IPS-18c (cell line): ENCODE measurements around the gene CAMKMT.

Experiments
- H3K4me3 ChIP-seq: 2 replicates; pipeline ENCODE4 v1.7.0; 2013; ENCODE audit warnings: low read depth, mild to moderate bottlenecking, low read length, moderate library complexity; ENCODE audit not compliant: insufficient read depth
- H3K9me3 ChIP-seq: one replicate; pipeline ENCODE4 v1.6.1; 2013; ENCODE audit warnings: mild to moderate bottlenecking, low read length, moderate library complexity; ENCODE audit not compliant: control insufficient read depth, insufficient read depth

CAMKMT gene

DNA sequence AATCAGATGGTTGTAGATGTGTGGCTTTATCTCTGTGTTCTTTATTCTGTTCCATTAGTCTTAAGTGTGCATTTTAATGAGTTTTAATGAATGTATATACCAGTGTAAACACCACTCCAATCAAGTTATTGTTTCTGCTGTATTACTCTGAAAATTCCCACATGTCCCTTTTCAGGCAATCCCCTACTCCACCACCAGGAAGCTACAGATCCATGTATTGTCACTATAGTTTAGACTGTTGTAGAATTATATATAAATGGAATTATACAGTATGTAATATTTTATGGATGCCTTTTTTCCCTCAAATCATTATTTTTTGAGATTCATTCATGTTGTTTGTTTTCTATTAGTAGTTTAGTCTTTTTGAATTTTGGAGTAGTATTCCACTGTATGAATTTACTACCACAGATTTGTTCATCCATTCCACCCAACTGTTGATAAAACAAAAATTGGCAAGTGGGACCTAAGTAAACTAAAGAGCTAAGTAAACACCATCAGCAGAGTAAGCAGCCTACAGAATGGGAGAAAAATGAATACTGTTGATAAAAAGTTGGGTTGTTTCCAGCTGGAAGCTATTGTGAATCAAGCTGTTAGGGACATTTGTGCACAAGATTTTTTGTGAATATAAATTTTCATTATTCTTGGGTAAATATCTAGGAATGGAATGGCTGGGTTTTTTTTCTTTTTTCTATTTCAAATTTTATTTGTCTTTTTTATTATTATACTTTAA, 262.0 kb downstream of the CAMKMT start:
- H3K9me3 ChIP-seq, result no peaks in the 10 kb centered on the region
- H3K4me3 ChIP-seq, result no peak overlapping the region

DNA sequence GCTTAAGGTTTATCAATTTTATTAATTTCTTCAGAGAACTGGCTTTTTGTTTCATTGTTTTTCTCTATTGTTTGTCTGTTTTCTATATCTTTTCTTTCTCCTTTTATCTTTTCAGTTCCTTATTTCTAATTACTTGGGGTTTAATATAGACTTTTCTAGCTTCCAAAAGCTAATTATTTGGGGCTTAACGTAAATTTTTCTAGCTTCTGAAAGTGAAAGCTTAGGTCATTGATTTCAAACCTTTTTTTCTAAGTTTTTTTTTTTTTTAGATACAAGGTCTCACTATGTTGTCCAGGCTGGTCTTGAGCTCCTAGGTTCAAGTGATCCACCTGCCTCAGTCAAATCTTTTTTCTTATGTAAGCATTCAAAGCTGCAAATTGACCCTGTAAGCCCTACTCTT, 266.6 kb downstream of the CAMKMT start:
- H3K9me3 ChIP-seq, result no peaks in the 10 kb centered on the region
- no peak overlapping the region for H3K4me3 ChIP-seq

DNA sequence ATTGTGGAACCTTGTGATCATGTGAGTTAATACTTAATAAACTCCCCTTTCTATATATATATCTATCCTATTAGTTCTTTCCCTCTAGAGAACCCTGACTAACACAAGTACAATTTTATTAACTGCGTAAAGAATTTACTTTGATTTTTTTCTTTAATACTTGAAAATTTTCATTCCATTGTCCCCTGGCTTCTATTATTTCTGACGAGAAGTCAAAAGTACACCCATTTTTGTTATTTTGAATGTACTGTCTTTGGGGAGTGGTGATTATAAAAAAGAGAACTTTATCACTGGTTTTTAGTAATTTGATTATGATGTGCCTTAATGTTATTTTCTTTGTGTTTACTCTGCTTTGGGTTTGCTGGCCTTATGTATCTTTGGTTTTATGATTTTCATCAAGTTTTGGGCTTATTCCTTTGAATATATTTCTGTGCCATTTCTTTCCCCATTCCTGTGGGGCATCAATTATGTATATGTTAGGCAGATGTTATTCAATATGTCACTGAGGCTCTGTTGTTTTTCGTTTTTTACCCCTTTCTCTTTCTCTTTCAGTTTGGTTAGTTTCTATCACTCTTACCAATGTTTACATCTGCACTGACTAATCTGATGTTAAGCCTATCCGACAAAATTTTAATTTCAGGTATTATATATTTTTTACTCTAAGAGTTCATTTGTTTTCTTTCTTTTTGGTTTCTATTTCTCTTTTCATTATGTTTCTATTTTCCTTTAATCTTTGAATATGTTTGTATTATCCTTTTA, 271.4 kb downstream of the CAMKMT start:
- no peak overlapping the region for H3K4me3 ChIP-seq
- H3K9me3 ChIP-seq, result no peaks in the 10 kb centered on the region

DNA sequence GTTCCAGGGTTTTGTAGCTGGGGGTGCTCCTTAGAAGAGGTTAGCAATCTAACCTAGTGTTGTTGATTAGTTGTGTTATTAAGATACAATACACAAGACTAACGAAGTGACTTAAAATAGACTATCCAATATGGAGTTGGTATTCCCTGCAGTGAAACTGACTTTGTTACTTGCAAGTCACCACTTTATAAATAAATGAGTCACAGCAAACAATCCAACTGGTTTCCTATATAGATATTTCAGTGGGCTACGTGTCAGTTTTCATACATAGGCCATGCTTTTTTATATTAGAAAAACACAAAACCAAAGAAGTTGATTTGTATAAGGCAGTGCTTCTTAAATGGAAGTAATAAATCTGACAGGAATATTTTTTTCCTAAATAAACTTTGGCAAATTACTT, 274.0 kb downstream of the CAMKMT start:
- Histone ChIP-seq H3K9me3 (no peaks in the 10 kb centered on the region), H3K4me3 (no peak overlapping the region)

DNA sequence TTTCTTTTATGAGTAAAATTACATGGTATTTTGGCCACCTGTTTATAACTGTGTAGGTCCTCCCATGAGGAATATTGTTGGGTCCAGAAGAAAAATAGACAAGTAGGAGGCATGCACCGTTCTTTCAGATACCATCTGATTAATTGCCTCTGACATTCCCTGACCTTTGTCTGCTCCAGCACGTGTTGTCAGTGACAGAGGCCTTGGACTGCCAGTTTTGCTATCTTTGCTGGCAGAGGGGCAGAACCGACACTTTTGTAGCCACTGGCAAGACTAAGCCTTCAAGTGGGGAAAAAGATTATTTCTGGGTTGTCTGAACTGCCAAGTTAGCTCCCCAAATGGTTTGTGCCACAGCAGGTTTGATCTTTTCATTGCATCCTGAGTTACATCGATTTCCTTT, 276.9 kb downstream of the CAMKMT start:
- Histone ChIP-seq H3K9me3 (no peaks in the 10 kb centered on the region), H3K4me3 (no peak overlapping the region)

DNA sequence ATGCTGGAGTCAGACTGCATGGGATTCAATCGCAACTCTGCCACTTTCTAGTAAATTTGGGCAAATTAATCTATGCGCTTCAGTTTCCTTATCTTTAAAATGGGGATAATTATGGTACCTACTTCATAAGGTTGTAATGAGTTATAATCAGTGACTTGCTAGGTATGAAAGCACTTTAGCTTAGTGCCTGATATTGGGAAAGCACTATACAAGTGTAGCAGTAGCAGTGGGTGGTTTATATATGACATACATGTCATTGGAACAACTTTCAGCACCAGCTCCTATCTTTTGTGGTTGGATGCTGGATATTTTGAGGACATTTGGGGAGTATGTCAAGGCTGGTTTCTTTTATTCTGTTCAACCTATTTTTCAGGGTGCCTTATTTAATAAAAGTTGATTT, 277.7 kb downstream of the CAMKMT start:
- H3K9me3 ChIP-seq, result no peaks in the 10 kb centered on the region
- H3K4me3 ChIP-seq, result no peak overlapping the region

DNA sequence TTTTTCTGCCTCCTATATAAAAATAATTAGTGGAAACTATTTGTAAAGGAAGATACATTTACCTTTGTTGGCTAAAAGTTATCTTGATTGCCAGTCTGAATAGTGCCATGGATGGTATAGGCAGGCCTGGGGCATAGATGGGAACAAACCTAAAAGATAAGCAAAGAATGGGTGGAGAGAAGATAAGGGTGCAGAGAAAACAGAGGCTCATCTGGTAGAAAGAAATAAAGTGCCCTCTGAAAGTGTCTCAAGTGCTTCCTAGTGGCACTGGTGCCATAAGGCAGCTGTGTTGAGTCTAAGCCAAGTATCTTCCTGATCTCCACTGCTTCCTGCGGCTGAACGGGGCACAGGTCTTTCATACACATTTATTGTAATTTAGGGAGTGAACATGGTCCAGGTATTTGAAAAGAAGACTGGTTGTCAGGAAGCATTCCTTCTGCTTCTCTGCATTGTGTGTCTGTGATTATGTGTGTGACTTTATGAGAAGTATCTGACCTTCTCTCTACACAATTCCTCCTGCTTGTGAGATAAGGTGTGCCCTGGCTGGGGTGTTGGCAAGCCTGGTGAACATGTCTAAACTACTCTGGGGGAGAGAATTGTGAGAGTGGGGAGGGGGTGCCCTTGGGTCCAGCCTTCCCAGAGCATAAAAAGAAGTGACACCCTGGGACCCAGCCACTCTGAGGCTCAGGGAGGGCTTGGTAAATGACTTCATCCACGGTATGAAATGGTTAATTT, 280.5 kb downstream of the CAMKMT start:
- Histone ChIP-seq H3K4me3 (no peak overlapping the region), H3K9me3 (no peaks in the 10 kb centered on the region)

DNA sequence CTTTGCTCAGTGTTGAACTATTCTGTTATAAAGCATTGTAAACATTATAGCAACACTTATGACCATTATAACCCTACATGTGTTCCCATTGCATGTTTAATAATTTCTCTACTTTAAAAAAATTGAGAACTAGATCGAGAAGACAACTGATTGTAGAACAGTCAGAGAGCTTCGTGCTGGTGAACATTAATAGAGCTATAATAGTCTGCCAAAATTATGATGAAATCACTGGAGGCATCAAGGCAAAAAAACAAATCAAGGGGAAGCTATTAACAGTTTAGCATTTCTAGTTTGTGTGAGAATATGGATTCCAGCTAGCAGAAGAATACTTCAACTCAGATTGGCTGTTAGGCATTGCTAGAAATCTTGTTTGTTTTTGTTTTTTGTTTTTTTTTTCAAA, 284.2 kb downstream of the CAMKMT start:
- Histone ChIP-seq H3K9me3 (no peaks in the 10 kb centered on the region), H3K4me3 (no peak overlapping the region)

DNA sequence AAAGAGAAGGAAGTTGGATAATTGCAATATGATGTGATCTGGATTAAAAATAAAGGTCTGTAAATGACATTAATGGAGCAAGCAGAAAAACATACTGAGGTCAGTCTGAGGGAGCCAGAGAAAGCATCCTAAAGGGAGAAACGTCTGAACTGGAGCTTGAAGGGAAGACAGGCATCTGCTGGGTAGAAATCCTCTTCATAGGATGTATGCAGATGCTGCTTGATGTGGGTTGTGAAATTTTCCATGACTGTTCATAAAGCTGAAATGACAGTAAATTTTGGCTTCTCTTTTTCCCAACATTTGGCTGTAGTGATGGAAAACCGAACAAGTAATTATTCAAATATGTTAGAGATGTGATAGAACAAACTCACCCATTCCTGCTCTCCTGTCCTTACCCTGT, 287.6 kb downstream of the CAMKMT start:
- H3K4me3 ChIP-seq, result no peak overlapping the region
- no peaks in the 10 kb centered on the region for H3K9me3 ChIP-seq

DNA sequence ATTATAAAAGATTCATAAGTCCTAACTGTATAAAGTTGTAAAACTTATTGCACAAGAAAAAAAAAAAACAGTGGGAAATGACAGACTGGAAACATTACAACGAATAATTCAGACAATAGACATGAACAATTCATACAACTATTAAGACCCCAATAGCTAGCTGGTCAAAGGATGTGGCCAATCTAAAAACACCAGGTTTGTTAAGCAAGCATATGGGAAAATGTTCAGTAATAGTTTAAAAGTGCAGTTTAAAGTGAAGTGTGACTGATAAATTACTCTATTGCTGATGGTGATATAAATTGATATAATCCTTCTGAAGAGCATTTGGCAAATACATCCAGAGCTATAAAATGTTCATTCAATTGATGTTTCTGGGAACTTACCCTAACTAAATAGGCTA, 289.0 kb downstream of the CAMKMT start:
- Histone ChIP-seq H3K4me3 (no peak overlapping the region), H3K9me3 (no peaks in the 10 kb centered on the region)

DNA sequence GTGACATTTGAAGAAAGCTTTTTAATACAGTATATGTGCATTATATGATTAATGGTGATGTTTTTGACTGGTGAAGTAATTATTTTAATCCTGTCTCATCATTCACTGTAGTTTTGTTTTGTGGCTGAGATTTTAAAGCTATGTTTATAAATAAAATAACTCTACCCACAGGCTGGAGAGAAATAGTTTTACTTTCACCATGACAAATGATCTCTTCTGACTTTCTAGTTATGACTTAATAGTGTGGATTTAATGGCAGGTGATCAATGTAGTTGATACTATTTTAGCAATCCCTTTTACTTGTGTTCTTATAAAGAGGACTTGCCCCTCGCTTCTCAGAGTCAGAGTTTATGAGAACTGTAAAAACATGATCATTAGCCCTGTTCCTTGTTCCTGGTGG, 290.2 kb downstream of the CAMKMT start:
- Histone ChIP-seq H3K9me3 (no peaks in the 10 kb centered on the region), H3K4me3 (no peak overlapping the region)

DNA sequence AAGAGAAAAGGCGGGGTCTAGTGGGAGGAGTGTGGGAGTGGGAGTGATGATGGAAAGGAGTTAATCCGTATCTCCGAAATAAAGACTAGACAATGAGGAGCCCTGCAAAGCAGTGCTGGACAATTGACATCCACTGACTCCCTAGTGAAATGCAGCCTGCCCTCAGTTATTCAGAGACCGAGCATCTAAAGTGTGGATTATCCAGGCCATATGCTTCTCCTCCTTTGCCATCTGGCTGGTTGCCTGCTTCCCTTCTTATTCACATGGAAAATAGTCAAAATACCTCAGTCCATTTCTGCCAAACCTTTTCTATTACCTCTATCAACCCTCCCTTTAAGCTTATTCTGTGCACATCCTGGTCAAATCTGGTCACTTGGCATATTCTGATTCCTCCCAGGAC, 291.0 kb downstream of the CAMKMT start:
- no peak overlapping the region for H3K4me3 ChIP-seq
- no peaks in the 10 kb centered on the region for H3K9me3 ChIP-seq

DNA sequence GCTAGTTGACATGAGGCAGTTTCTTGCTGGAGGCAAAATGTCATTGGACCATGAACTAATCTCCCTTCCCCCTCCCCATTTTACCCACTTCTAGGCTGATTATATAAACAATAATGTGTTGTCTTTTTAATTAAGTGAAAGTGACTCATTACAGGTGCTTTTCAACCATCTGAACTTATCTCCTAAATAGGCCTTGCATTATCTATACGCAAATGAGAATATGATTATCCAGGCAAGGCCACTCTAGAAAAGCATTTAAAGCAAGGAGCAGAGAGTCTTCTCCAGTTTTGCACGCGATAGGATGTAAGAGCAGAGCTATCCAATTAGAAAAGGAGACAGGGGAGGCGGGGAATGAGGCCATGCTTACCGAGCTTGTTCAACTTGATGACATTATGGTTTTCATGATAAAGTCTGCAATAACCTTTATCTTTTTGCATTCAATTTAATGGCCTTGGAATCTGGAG, 293.7 kb downstream of the CAMKMT start:
- H3K4me3 ChIP-seq, result no peak overlapping the region
- no peaks in the 10 kb centered on the region for H3K9me3 ChIP-seq

DNA sequence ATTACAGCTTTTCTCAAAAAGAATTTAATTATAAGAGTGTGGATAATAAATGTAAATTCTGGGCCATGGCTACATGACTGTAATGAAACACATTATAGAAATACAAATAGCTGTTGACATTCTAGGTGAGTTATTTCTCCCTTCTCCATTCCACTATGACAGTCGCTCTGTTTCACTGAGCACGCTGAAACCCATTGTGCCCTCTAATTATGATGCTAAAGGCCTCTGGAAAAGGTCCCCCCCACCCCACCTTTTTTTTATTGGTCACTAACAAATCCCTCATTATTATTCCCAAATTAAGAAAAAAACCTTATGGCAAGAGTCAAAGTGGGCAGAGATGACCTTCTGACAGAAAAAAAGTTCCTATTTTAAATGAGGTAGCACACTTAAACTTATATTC, 294.7 kb downstream of the CAMKMT start:
- Histone ChIP-seq H3K4me3 (no peak overlapping the region), H3K9me3 (no peaks in the 10 kb centered on the region)

DNA sequence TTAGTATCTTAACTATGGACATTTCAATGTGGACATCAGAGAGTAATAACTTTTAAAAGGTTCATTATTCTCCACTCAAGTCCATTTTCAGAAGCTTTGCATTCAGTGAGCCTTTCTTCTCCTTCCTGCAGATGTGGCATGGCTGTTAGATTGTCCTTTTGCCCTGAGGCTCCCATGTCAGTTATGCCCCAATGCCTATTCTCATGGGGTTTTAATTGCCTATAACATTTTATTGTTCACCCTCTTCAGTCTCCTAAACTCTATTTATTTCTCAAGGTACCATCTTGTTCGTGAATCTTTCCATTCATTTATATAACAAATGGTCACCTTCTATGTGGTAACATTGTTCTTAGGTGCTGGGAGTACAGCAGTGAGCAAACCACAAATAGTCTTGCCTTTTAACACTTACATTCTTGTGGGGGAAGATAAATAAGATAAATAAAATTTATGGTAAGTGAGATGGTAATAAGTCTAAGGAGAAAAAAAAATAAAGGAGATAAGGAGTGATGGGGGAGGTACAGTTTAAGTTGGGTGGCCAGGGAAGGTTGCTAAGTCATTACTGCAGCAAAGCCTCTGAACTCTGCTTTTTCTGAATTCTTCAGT, 301.8 kb downstream of the CAMKMT start:
- no peak overlapping the region for H3K4me3 ChIP-seq
- H3K9me3 ChIP-seq, result no peaks in the 10 kb centered on the region

DNA sequence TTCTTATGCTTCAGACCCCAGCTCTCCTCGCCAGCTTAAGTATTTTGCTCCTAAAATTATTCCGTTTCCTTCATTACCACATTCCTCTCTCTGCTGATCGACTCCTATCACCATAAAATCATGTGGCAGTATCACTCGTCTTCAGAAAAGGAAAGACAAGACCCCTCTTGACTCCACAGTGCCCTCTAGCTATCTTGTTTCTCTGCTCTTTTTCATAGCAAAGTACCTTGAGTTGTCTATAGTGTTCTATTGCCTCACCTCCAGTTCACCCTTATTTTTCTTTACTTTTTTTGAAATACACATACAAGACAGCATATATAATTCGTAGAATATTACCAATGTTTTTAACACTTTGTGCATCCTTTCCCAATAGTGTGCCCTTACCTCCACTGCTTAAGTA, 306.6 kb downstream of the CAMKMT start:
- Histone ChIP-seq H3K4me3 (no peak overlapping the region), H3K9me3 (no peaks in the 10 kb centered on the region)

DNA sequence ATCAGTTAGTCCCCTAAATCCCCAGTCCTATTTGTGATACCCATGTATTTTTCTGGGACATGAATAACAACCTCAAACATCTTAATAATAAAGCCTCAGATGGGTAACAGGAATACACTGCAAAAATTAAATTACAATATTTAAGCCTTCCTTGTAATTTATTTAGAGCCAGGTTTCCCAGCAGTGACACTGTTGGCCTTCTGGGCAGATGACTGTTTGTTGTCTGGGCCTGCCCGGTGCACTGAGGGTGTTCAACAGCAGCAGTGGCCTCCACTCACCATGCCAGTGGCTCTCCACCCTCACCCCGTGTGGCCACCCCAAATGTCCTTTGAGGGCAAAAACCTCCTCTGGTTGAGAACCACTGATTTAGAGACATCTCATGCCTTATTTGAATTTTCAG, 309.5 kb downstream of the CAMKMT start:
- Histone ChIP-seq H3K4me3 (no peak overlapping the region), H3K9me3 (no peaks in the 10 kb centered on the region)

DNA sequence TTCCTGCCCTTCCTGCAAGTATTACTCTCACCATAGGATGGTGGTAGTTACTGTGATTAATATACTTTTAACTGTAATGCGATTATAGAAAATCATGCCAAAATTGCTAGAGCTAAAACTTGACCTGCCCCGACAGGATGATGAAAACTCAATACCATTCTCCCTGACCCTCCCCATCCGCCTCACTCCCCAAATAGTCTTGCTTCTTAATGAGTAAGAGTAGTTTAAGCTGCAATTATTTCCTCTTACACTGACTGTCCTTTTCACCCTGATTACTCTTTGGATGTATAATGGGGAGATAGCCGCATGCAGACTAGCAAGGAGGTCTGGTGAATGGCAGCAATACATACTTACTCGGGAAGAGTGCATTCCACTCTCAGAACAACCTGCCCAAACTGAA, 310.2 kb downstream of the CAMKMT start:
- no peaks in the 10 kb centered on the region for H3K9me3 ChIP-seq
- H3K4me3 ChIP-seq, result no peak overlapping the region
